Neural cell (in vitro differentiated cells): ENCODE data around the gene STYXL1.

ENCODE experiments used
- CTCF ChIP-seq: fragments of 450-650 bp; IDR thresholded peaks from 2 replicates; pipeline ENCODE4 v1.5.1; 2014; ENCODE audit warnings: antibody characterized with exemption, mild to moderate bottlenecking, moderate library complexity; ENCODE audit not compliant: poor library complexity, severe bottlenecking
- EP300 ChIP-seq: fragments of 450-650 bp; conservative IDR thresholded peaks from 2 replicates; pipeline ENCODE4 v1.6.1; 2014; ENCODE audit warnings: antibody characterized with exemption, mild to moderate bottlenecking, moderate library complexity; ENCODE audit not compliant: poor library complexity, severe bottlenecking
- EZH2 ChIP-seq: fragments of 200-600, 300-800 bp; shearing (Covaris generic), sonication (generic); IDR thresholded peaks from 2 replicates; pipeline ENCODE4 v1.6.1; 2014; ENCODE audit warnings: antibody characterized with exemption, low read length, borderline replicate concordance, mild to moderate bottlenecking; ENCODE audit not compliant: insufficient read depth, poor library complexity, severe bottlenecking
- POLR2AphosphoS5 ChIP-seq: IDR thresholded peaks from 2 replicates; pipeline ENCODE4 v1.6.1; 2012

GRCh38 chr7:75983471-75984129 is 64.2 kb downstream of the STYXL1 start:
- TF ChIP-seq POLR2AphosphoS5: no peak
- TF ChIP-seq CTCF: no peak
- no peak for TF ChIP-seq EP300
- no peak for TF ChIP-seq EZH2
